ENCODE results near the gene NHLRC1.

NHLRC1 gene

GRCh38 chr6:18147160-18147559 lies 24.7 kb upstream of the NHLRC1 start:
- H3K4me1 ChIP-seq (ENCODE audit: insufficient read depth, low read length), result no peaks in the 10 kb centered on the region
- DNase-seq (no peak), ATAC-seq (ENCODE audit: insufficient read depth, low read depth) (no peak)
- H3K9me3 ChIP-seq (ENCODE audit: insufficient read depth, low read length, severe bottlenecking), result no peaks in the 10 kb centered on the region
- H2AFZ ChIP-seq (ENCODE audit: low read depth, low read length), result no peak overlapping the region
- no peaks in the 10 kb centered on the region for H3K27me3 ChIP-seq (ENCODE audit: insufficient read depth, low read length, poor library complexity)
- H3K4me3 ChIP-seq (ENCODE audit: low read depth in 1 of 2, low read length in 2 of 2), result no peak overlapping the region
- H3K9ac ChIP-seq (ENCODE audit: low read depth, low read length), result no peak overlapping the region
- H3K79me2 ChIP-seq (ENCODE audit: insufficient read depth, low read length), result no peaks in the 10 kb centered on the region
- no peak overlapping the region for H3K27ac ChIP-seq (ENCODE audit: low read length)
- no peaks in the 10 kb centered on the region for H4K20me1 ChIP-seq (ENCODE audit: insufficient read depth, low read length)
- H3K36me3 ChIP-seq (ENCODE audit: insufficient read depth, low read length), result no peaks in the 10 kb centered on the region
- TF ChIP-seq CTCF (IDR thresholded peaks at IDR 0.05; ENCODE audit: borderline replicate concordance, extremely low read depth, low read length, poor library complexity, severe bottlenecking), result no peak
- TF ChIP-seq EZH2 (IDR thresholded peaks at IDR 0.05; ENCODE audit: borderline replicate concordance, low read depth, low read length, severe bottlenecking), result no peak
- H3K4me2 ChIP-seq (ENCODE audit: insufficient read depth, low read length), result no peak overlapping the region

GRCh38 chr6:18142591-18142861 lies 20.0 kb upstream of the NHLRC1 start:
- Histone ChIP-seq H2AFZ (ENCODE audit: low read depth, low read length) (no peak overlapping the region), H3K4me1 (ENCODE audit: insufficient read depth, low read length) (no peaks in the 10 kb centered on the region), H3K27me3 (ENCODE audit: insufficient read depth, low read length, poor library complexity) (no peaks in the 10 kb centered on the region), H3K27ac (ENCODE audit: low read length) (no peak overlapping the region), H4K20me1 (ENCODE audit: insufficient read depth, low read length) (no peaks in the 10 kb centered on the region), H3K36me3 (ENCODE audit: insufficient read depth, low read length) (peaks cover 3% of the 10 kb centered on the region; the same call in 1 of the 2 replicates), H3K9me3 (ENCODE audit: insufficient read depth, low read length, severe bottlenecking) (no peaks in the 10 kb centered on the region), H3K4me2 (ENCODE audit: insufficient read depth, low read length) (no peak overlapping the region), H3K79me2 (ENCODE audit: insufficient read depth, low read length) (no peaks in the 10 kb centered on the region), H3K4me3 (ENCODE audit: low read depth in 1 of 2, low read length in 2 of 2) (no peak overlapping the region), H3K9ac (ENCODE audit: low read depth, low read length) (no peak overlapping the region)
- ATAC-seq (ENCODE audit: insufficient read depth, low read depth), result no peak
- no peak for TF ChIP-seq CTCF (IDR thresholded peaks at IDR 0.05; ENCODE audit: borderline replicate concordance, extremely low read depth, low read length, poor library complexity, severe bottlenecking)
- TF ChIP-seq EZH2 (IDR thresholded peaks at IDR 0.05; ENCODE audit: borderline replicate concordance, low read depth, low read length, severe bottlenecking), result no peak
- no peak for DNase-seq

GRCh38 chr6:18141805-18142590 lies 19.5 kb upstream of the NHLRC1 start:
- no peak for ATAC-seq (ENCODE audit: insufficient read depth, low read depth)
- H3K4me1 ChIP-seq (ENCODE audit: insufficient read depth, low read length), result no peaks in the 10 kb centered on the region
- no peak overlapping the region for H2AFZ ChIP-seq (ENCODE audit: low read depth, low read length)
- no peak overlapping the region for H3K4me3 ChIP-seq (ENCODE audit: low read depth in 1 of 2, low read length in 2 of 2)
- no peaks in the 10 kb centered on the region for H3K27me3 ChIP-seq (ENCODE audit: insufficient read depth, low read length, poor library complexity)
- H3K9ac ChIP-seq (ENCODE audit: low read depth, low read length), result no peak overlapping the region
- no peaks in the 10 kb centered on the region for H3K79me2 ChIP-seq (ENCODE audit: insufficient read depth, low read length)
- DNase-seq, result no peak
- TF ChIP-seq CTCF (IDR thresholded peaks at IDR 0.05; ENCODE audit: borderline replicate concordance, extremely low read depth, low read length, poor library complexity, severe bottlenecking) (no peak), EZH2 (IDR thresholded peaks at IDR 0.05; ENCODE audit: borderline replicate concordance, low read depth, low read length, severe bottlenecking) (no peak)
- H3K4me2 ChIP-seq (ENCODE audit: insufficient read depth, low read length), result no peak overlapping the region
- H3K9me3 ChIP-seq (ENCODE audit: insufficient read depth, low read length, severe bottlenecking), result no peaks in the 10 kb centered on the region
- peaks cover 3% of the 10 kb centered on the region; the same call in 1 of the 2 replicates for H3K36me3 ChIP-seq (ENCODE audit: insufficient read depth, low read length)
- no peak overlapping the region for H3K27ac ChIP-seq (ENCODE audit: low read length)
- no peaks in the 10 kb centered on the region for H4K20me1 ChIP-seq (ENCODE audit: insufficient read depth, low read length)
